AG04449 (cell line): Measurements from ENCODE around the gene CDH13.

Experiments used
- CTCF ChIA-PET: fragments of 350-600 bp; formaldehyde crosslinking; extraction: SDS; loops from one replicate; lab custom pipeline; 2021; ENCODE audit warnings: antibody characterized with exemption; lab: Yijun Ruan, JAX
- POLR2A ChIA-PET: fragments of 400-600, 350-600 bp; formaldehyde crosslinking; extraction: SDS; loops from one replicate; lab custom pipeline; 2020; ENCODE audit warnings: antibody characterized with exemption, inconsistent platforms; lab: Yijun Ruan, JAX
- DNase-seq: peaks from one replicate; pipeline ENCODE4 v3.0.0-alpha.2; 2010; ENCODE audit warnings: low read depth, low spot score
- H3K4me3 ChIP-seq: 2 replicates; pipeline ENCODE4 v1.5.1; 2011; ENCODE audit warnings: low read depth, mild to moderate bottlenecking, control low read depth, low read length
- TF ChIP-seq, protein P1 (sequence below): IDR thresholded peaks from one replicate; pipeline ENCODE4 v1.5.1; 2011; ENCODE audit warnings: mild to moderate bottlenecking, moderate library complexity, low read length, control low read depth, inconsistent platforms; ENCODE audit not compliant: insufficient read depth; ENCODE audit errors: missing control alignments

CDH13 gene

GRCh38 chr16:83066011-83066410 is 439.2 kb downstream of the CDH13 start:
- H3K4me3 ChIP-seq: no peak overlapping the region
- ChIA-PET CTCF (interaction anchor here (0.6 to 2.3 kb wide), 2 partner anchors 233 to 435 kb away, joined by 5 to 6 read pairs; no protein-coding TSS in a partner anchor), POLR2A (no interaction called here)
- no peak for DNase-seq
- TF ChIP-seq, protein P1, sequence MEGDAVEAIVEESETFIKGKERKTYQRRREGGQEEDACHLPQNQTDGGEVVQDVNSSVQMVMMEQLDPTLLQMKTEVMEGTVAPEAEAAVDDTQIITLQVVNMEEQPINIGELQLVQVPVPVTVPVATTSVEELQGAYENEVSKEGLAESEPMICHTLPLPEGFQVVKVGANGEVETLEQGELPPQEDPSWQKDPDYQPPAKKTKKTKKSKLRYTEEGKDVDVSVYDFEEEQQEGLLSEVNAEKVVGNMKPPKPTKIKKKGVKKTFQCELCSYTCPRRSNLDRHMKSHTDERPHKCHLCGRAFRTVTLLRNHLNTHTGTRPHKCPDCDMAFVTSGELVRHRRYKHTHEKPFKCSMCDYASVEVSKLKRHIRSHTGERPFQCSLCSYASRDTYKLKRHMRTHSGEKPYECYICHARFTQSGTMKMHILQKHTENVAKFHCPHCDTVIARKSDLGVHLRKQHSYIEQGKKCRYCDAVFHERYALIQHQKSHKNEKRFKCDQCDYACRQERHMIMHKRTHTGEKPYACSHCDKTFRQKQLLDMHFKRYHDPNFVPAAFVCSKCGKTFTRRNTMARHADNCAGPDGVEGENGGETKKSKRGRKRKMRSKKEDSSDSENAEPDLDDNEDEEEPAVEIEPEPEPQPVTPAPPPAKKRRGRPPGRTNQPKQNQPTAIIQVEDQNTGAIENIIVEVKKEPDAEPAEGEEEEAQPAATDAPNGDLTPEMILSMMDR: no peak

GRCh38 chr16:83066881-83067280 is 440.1 kb downstream of the CDH13 start:
- POLR2A ChIA-PET: no interaction called here
- CTCF ChIA-PET: no interaction called here
- H3K4me3 ChIP-seq: no peak overlapping the region
- TF ChIP-seq, protein P1: no peak
- no peak for DNase-seq

DNA sequence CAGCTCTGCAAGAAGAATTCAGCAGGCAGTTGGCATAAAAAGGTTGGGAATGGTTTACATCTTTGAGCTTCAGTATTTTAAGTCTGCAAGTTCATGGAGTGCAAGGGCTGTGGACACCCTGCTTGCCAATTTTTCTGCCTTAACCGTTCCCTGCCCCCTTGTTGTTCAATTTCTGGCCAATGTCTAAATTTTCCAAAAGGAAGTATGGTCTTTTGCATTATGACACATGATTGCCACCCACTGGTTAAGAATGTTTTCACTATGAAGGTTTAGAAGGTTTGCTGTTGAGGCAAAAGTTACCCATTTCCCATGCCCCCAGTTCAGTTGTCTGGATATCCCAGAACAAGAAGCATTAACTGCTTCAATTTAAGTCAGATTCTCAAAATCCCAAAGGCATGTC is 441.9 kb downstream of the CDH13 start:
- no peak for DNase-seq
- CTCF ChIA-PET: interaction anchor here (1.0 to 1.2 kb wide), 2 partner anchors 426 to 438 kb away, joined by 3 read pairs; no protein-coding TSS in a partner anchor
- POLR2A ChIA-PET: no interaction called here
- H3K4me3 ChIP-seq: no peak overlapping the region
- TF ChIP-seq, protein P1: peak; percentile 14

DNA sequence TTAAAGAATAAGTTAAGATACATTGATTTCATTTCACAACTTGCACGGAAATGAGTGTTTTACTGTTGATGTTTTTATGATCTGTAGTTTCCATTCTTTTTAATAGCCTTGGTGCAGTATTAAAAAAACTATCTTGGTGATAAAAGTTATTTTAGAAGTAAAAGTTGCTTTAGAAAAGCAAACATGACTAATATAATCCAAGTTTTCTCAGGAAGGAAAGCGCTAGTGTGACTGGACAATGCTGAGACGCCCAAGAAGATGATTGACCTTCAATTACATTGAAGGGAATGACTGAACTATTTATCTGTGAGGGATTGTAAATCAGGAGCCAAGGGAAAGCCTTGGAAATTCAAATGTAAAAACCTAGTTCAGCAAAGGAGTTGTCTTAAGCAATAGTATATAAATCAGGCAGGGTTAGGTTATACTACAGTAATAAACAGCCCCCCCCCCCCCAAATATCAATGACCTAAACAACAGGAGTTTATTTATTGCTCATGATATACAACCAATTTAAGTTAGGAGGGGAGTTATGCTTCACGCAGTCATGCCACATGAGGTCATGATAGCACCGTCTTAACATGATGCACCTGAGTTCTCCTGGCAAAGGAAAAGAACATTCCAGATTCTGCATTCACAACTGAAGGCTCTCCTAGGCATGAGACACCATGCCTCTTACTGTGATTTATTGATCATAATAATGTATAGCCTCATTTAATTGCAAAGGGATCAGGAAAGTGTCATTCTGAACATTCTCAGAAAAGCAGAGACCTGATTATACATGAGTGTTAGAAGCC is 443.8 kb downstream of the CDH13 start:
- H3K4me3 ChIP-seq: no peak overlapping the region
- no peak for DNase-seq
- TF ChIP-seq, protein P1: no peak
- CTCF ChIA-PET: interaction anchor here (0.9 kb wide), 1 partner anchor 12 kb away, joined by 3 read pairs; no protein-coding TSS in a partner anchor
- POLR2A ChIA-PET: no interaction called here

DNA sequence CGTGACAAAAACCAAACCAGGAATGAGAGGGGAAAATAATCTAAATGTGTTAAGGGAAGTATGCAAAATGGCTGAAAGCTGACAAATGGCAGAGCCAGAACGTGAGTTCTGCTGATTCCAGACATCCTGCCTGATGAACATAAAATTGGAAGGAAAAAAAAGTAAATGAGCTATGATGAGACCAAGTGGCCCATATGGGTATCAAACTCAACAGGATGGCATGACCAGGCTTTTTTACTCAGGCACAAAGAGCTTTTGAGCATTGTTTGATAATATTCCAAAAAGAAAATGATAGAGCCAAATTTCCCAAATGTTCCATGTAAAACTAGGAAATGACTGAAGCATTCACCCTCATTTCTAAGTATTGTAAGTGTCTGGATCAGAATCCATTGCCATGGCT is 449.2 kb downstream of the CDH13 start:
- TF ChIP-seq, protein P1: no peak
- DNase-seq: no peak
- POLR2A ChIA-PET: no interaction called here
- CTCF ChIA-PET: interaction anchor here (1.1 to 2.0 kb wide), 2 partner anchors 371 to 445 kb away, joined by 4 read pairs; no protein-coding TSS in a partner anchor
- H3K4me3 ChIP-seq: no peak overlapping the region

- no peak overlapping the region for H3K4me3 ChIP-seq
- TF ChIP-seq, protein P1: no peak
- POLR2A ChIA-PET: no interaction called here
- DNase-seq: no peak
- CTCF ChIA-PET: interaction anchor here (1.4 kb wide), 1 partner anchor 11 kb away, joined by 4 read pairs; no protein-coding TSS in a partner anchor
These were observed 456.6 kb downstream of the CDH13 start for GRCh38 chr16:83083361-83083760.
